NCI-H1694 (cell line): ENCODE measurements around the gene SERTM2.

Source experiments
- DNase-seq: peaks from one replicate; lab custom pipeline; 2025; lab: John Stamatoyannopoulos, UW

The SERTM2 gene

GRCh38 chrX:111560801-111561200 lies 49.4 kb downstream of the SERTM2 start:
- DNase-seq, result no peak

GRCh38 chrX:111561851-111562250 lies 50.4 kb downstream of the SERTM2 start:
- DNase-seq, result no peak

GRCh38 chrX:111567542-111568255 lies 56.3 kb downstream of the SERTM2 start:
- no peak for DNase-seq

GRCh38 chrX:111568354-111568753 lies 56.9 kb downstream of the SERTM2 start:
- DNase-seq, result peak; percentile 0

GRCh38 chrX:111568817-111569216 lies 57.4 kb downstream of the SERTM2 start:
- DNase-seq, result no peak
